NK-92 treated with Interleukin-12 subunit alpha and Interleukin-12 subunit beta, amount 100 ng/mL, for 24 hours (cell line): ENCODE results near the gene LINC01488.

ENCODE experiments used
- DNase-seq: peaks from one replicate; lab custom pipeline; 2025; lab: John Stamatoyannopoulos, UW

The LINC01488 gene

DNA sequence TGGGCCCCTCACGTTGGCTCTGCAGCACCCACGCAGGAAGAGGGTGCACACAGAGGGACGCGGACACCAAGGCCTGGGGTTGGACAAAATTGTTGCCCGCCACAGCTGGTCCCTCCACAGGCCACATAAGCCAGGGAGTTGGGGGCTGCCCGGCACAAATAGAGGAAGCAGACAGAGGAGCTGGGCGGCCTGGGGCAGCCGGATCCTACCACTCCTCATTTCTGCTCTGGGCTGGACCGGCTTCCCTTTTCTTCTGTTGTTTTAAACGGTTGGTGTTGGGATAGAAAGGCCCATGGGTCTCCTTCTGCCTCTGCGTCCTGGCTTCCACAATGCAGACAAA, 36.4 kb upstream of the LINC01488 start:
- no peak for DNase-seq

DNA sequence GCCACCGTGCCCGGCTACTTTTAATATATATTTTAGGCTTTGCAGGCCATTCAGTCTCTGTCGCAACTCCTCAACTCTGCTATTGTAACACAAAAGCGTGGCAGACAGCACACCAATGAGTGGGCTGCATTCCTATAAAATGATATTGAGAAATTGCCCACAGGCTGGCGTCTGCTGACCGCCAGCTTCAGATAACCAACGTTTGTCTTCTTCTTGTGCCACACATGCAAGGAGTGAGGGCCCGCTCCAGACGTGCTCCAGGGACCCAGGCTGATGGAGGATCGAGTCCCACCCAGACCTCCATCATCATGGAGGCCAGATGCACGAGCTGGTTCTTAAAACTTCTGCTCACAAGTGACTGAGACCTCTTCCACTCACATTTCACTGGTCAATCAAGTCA, 35.4 kb upstream of the LINC01488 start:
- no peak for DNase-seq

DNA sequence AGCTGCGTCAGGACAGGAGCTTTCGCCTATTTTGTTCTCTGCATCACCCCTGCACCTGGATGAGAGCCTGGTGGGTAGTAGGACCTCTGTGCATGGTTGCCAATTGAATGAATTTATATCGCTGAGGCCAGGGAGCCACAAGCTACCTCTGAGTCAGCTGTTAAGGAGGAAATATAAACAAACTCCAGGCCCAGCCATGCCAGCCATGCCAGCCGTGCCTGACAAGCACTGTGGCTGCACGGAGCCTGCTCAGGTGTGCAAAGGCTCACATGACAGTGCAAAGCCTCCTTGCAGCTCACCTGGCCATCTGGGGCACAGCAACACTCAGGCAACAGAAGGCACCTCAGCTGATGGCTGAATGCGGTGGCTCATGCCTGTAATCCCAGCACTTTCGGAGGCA, 33.7 kb upstream of the LINC01488 start:
- DNase-seq = no peak

DNA sequence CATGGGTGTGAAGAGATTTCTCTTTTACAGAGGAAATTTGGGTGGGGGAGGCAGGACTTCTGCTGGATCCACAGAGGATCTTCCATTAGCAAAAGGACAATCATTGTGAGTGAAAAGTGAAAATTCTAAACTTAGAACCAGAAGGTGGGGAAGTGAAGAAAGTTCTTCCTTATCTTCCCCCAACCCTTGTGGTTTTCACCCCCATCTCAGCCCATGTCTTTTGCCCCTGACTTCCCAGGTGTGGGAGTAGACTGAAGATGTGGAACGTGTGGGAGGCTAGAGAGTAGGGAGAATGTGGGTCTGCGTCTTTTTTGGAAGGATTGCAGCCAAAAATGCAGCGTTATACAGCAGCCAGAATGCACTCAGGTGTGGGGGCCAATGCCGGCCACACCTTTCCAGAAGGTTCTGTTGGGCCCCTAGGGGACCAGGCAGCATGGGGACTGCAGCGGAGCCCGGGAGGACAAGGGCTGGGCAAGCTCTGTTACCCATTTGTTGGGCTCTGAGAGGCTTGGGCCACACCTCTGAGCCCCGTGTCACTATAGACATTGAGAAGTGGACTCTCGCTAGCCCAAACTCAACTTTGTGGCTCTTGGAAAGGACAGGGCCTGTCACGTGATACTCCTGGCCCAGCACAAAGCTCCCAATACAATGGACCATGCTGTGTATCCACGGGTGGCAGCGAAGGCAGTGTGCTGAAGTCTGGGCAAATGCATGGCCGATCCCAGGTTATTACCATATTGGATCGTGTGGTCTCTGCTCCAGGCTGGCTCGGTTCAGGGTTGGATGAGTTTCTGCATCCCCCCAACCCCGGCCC, 32.8 kb upstream of the LINC01488 start:
- DNase-seq = no peak

DNA sequence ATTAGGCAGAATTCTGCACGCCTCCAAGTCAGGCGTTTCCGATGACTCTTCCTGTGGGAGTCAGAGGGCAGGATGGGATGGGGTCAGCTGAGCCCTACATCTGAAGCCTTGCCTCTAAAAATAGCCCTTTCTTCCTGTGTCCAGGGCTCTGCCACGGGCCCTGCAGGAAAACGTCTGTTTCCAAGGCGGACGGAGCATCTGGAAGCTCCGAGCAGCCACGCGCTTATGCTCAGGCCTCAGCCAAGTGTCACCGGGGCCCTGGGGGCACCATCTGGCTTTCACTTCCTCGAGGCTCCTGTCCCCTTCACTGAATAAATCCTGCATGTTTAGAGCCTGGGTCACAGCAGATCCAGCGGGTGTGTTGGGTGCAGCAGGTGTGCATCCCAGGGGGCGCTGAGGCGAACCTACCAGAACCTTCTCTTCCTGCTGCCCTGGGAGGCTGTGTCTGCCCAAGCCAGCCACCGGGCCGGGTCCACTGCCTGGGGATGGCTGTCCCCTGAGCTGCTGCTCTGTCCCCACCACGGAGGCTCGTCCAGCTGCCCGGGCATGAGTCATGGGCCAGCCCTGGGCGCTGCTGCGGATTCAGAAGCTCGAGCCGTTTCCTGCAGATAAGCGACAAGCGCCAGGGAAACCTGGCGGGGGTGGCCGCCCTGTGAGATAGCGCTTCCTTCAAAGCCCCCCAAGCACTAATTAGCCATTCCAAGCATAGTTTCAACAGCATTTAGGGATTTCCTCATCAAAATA, 32.0 kb upstream of the LINC01488 start:
- no peak for DNase-seq

DNA sequence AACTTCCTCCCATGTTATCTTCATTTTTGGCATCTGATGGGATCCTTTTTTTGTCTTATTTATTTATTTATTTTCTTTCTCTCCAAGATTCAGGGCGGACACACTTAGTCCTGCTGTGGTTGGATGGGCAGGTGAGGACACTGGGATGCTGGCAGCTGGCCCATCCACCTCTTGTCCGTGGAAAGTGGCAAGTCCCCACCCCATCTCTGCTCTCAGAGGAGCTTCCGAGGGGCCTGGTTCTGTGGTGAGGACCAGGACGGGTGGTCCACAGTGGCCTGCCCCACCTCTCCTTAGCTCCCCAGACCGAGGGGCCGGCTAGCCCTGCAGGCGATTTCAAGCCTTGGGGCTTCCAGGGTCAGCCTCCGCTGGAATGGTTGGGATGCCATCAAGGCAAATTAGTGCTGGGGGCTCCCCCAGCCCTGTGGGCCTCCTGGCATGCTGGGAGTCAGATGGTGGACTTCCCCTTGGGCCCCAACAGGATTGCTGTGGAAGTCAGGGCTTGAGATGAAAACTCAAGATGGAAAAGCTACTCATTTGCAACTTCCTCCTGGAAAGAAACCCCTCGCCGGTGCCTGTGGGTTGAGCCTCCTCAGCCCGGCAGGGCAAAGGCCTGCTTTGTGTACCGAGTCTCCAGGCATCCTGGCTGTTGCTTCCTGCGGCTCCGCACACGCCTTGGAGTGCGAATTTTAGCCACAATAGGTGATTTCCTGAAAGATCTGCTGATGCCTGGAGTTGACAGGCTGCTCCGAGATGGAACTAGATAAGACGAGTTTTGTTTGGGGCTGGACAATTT, 31.2 kb upstream of the LINC01488 start:
- no peak for DNase-seq

DNA sequence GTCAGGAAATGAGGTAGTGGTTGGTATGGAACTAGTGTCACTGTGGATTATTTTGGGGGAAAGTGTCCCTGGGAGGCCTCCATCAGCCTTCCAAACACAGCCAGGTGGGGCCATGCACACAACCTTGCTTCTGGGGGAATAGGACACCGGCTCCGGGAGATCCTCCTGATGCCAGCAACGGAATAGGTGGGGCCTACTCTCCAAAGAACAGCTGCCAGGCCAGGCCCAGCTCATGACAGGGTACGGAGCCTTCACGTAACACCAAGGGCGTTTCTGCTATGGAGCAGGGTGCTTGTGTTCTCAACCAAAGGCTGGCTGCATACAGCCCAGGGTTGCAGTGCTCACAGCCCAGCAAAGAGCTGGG, 30.6 kb upstream of the LINC01488 start:
- DNase-seq = no peak

DNA sequence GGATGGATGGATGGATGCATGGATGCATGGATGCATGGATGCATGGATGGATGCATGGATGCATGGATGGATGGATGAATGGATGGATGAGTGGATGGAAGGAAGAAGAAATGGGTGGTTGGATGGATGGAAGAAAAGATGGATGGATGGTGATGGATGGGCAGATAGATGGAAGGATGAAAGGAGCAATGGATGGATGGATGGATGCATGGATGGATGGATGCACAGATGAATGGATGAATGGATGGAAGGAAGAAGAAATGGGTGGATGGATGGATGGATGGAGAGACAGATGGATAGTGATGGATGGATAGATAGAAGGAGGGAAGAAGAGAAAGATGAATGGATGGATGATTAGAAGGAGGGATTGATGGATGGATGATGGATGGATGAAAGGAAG, 30.2 kb upstream of the LINC01488 start:
- DNase-seq = no peak

DNA sequence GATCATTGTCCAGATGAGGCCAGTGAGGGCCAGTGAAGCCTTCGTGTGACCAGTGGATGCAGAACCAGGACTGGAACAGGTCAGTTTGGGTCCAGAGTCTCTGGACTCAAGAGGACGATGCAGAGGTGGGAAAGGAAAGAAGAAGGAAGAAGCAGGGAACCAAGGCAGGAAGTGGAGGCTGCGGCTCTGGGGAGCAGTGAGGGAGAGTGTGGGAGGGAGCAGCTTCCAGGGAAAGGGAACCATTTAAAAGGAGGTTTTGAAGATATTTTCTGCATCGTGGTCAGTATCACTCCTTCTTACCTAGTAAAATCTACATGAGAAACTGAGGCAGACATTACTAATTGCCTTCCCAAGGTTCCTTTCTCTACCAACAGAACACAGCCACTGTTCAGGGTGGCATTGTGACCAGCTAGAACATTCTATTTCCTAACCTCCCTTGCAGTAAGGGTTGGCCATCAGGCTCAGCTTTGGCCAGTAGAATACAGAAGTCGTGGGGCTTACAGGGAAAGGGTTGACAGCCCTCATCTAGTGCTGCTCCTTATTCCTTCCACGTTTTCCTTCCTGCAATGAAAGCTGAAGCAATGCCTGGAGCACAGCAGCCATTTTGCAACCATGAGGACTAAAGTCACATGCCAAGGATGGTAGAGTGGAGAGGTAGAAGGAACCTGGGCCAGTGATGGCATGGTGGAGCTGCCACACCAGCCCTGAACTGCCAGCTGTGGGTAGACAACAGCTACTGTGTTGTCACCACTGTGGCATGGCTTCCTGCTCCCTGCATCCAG, 29.1 kb upstream of the LINC01488 start:
- DNase-seq = no peak

DNA sequence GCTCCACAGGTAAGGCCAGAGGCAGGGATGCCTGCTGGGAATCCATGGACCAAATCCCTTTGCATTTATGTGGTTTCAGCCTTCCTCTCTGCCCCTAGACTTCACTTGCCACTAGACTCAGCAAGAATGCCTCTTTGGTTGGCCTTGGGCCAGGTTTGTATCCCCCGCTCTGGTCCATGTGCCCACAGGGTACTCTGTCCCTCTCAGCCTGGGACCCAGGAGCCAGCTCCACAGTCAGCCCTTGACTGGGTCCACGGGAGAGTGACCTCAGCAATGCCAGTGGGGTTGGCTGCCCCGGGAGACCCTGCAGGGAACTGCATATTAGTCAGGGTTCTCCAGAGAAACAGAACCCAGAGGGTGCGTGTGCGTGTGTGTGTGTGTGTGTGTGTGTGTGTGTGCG, 28.3 kb upstream of the LINC01488 start:
- no peak for DNase-seq

DNA sequence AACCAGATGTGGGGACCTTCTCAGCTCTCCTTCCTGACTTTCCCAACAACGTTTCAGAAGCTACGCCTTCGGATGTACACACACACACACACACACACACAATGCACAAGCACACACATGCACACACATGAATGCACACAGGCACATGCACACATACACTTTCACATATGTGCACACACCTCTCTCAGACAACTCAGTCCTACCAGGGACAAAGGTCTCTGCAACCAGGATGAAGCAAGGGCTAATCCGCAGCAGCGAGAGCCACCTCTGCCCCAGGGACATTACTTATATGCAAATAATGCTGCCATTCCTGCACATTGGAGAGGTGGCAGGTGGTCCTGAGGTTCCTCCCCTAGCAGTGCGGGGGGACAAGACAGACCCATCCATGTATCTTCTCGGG, 27.4 kb upstream of the LINC01488 start:
- DNase-seq = no peak

DNA sequence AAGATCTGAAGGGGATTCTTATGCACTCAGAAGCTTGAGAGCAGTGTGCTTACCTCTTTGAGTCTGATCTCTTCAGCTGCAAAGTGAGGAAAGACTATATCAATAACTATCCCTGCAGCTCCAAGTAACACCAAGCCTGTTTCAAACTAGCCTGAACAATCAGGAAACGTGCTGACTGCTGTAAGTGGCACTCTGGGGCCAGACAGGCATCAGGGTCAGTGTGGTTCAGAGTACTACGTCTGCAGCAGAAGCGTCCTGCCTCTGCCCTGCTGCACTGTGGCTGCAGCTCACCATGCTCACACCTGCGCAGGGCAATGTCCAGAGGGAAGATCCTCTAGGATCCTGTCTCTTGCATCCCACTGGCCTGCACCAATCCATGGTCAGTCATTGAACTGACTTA, 25.5 kb upstream of the LINC01488 start:
- no peak for DNase-seq

DNA sequence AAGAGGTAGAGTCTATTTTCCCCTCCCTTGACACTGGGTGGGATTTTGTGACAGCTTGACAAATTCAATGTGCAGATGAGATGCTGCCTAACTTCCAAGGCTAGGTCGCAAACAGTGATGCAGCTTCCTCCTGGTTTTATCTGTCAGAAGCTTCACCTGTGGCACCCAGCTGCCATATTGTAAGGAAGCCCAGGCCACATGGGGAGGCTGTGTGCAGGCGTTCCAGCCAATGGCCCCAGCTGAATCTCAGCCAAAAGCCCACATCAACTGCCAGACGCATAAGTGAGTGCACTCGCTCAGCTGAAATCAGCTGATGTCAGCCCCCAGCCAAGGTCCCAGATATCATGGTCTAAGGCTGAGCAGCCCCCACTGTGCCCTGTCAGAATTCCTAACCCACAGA, 24.8 kb upstream of the LINC01488 start:
- no peak for DNase-seq

DNA sequence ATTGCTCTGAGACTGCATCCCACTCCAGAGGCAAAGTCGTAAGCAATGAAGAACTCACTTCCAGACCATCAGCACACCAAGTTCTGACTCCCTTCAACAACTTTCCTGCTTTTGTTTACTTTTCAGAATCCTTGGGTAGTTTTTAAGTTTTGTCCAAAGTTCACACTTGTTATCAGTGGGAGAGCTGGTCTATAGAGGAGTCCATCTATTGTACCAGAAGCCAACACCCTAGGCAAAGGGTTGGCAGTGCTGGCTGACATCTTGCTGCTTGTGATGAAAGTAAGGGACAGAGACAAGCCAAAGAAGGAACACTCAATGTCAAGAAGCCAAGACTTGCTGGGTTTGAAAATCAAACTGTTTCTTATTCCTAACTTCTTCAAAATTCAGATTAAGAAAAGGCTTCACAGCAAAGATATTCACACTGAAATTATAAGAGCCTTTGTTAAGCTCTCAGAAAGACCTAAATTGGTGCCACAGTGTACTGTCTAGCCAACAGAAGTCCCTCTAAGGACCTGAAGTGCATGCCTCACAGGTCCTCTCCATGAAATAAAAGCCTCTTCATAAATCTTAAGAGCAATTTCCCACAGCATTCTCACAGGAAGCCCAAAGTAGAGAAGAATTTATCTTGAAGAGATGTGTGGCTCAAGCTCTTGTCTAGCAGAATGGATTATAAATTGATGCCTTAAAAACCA, 21.5 kb upstream of the LINC01488 start:
- no peak for DNase-seq

DNA sequence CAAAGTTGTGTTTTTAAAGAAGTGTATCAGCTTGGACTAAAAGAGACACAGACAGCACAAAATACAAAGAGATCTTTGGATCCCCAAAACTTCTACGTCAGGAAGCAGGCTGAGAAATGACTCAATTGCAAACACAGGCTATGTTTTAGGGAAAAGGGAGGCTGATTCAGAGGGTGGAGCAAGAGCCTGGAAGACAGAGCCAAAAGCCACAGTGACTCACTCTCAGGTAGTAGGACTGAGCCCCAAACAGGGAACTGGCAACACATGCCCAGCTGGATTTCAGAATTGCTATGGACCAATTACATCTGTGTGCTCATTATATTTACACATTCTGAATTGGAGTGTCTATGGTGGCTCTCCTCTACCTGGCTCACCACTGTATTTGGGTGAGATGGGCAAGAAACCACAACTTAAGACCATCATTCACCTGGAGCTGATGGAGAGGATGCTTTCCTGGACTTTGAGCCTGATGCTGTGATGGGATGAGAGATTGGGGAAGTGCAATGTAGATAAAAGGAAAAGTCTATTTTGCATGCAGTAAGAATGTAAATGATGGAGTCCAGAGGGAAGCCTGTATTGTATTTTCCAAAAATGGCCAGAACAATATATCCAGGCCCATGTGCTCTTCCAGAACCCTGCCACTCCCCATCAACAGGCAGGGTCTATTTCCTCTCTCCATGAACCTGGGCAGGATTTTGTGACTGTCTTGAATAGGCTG, 20.8 kb upstream of the LINC01488 start:
- DNase-seq = no peak

DNA sequence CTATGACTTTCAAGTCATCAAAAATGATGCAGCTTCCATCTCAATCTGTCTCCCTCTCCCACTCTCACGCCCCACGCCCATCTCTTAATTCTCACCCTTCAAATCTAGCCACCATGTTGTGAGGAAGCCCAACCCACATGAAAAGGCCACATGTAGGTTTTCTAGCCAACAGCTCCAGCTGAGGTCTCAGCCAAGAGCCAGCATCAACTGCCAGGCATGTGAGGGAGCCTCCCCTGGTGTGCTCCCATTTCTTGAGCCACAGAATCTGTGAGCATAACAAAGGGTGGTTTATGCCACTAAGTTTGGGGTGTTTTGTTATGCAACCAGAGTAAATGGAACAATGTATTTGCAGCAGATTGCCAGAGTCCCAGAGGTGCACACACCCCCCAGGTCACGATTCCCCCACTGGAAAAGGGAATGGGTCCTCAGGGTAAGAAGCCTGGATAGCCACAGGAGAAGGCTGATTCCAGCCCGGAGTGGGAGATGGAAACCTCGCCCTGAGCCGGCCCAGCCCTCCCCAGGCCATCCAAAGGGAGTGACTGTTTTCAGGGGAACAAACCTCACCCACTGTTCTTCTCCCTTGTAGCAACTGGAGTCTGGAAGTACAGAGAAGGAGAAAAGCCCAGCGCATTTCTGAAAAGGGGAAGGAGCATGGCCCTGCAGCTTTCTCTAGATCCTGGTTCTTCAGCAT, 20.0 kb upstream of the LINC01488 start:
- no peak for DNase-seq

DNA sequence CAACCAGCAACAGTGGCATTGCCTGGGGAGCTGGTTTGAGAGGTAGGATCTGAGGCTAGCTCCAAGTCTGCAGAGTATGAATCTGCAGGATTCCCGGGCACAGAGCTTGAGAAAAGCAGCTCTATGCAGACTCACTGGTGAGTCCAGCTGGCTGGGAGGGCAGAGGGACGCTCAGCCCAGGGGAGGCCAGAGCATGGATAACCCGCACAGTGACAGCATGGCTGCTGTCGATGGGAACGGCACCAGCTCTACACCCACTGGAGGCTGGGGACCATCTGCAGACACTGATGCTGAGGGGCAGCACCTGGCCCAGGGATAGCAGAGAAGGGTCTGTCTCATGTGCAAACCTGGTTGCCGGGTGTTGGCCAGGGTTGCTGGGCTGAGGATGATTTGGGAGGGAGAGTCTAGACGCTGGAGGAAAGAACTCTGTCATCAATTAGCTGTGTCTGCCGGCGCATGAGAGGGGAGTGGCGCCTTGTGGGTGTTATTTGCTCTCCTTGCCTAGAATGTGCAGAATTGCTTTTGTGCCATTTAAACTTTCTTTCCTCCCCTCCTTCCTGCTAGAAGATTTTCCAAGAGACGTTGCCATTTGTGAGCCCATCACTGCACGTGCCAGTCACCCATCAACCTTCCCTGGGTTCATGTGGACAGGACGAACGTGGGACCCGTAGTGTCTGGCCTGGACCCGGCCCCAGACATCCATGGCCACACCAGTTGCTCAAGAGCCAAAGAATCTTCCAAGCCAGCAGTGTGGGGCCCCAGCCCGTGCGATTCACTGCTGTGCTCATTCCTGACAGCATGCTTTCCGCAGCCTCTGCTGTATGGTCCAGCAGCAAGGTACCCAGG, 19.1 kb upstream of the LINC01488 start:
- DNase-seq = no peak

DNA sequence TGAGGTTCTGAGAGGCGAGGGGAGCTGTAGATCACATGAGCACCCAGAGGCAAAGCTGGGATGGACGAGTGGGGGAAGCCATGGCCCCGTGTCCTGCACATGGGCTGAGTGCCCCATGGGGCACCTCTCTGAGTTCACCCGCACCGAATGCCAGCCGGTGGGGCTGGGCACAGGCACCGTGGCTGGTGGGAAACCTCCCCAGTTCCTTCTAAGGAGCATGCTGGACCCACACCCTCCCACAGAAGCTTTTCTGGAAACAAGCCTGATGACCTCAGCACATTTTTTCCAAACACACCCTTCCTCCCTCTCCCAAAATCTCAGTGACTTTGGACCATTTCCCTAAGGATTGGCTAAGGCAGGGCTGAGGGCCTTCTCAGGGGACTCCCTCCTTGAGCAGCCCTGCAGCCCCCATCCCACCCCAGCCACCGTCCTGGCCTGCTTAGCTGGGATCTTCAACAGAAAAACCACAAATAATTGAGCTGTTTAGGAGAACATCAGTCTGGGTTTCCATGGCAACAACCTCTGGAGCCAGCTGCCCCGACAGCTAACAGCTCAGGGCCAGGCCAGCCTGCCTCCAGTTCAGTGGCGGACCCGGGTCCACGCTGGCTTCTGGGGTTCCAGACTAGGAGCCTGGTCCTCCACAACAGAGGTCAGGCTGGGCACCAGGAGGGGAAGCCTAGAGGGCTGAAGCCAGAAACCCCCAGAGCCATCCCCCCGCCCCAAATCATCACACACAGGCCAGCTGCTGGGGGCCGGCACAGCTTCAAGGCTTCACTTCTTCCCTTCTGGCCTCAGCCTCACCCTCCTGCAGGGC, 18.1 kb upstream of the LINC01488 start:
- DNase-seq = no peak
